ENCODE data around the gene TNFAIP2.
"Not testable (repeated sequence)": the region's sequence is repeated elsewhere in the genome, so short reads cannot be mapped to it uniquely, and the experiment has no call there.

Gene TNFAIP2

GRCh38 chr14:103155010-103155409 is 31.7 kb downstream of the TNFAIP2 start:
- TF ChIP-seq EZH2phosphoT487 (IDR thresholded peaks at IDR 0.05; ENCODE audit: low read length) (no peak), EZH2 (optimal IDR thresholded peaks at IDR 0.05; ENCODE audit: low read depth, low read length) (no peak), CTCF (IDR thresholded peaks at IDR 0.05; ENCODE audit: low read length) (no peak)
- Histone ChIP-seq H3K4me1 (ENCODE audit: low read length) (no peaks in the 10 kb centered on the region), H3K9ac (ENCODE audit: low read length) (no peak overlapping the region), H3F3A (ENCODE audit: insufficient read depth, low read length) (no peaks in the 10 kb centered on the region), H3K27me3 (replicated peaks; ENCODE audit: insufficient read depth, low read length) (peaks cover 7% of the 10 kb centered on the region; the same call in 1 of the 2 replicates), H3K9me2 (replicated peaks; ENCODE audit: insufficient read depth, low read length) (no peaks in the 10 kb centered on the region), H2AFZ (ENCODE audit: low read length) (no peak overlapping the region), H3K79me2 (ENCODE audit: low read length) (no peaks in the 10 kb centered on the region), H4K20me1 (ENCODE audit: insufficient read depth, low read length) (no peaks in the 10 kb centered on the region), H3K9me3 (replicated peaks; ENCODE audit: insufficient read depth, low read length) (no peaks in the 10 kb centered on the region), H3K27ac (ENCODE audit: low read length) (no peak overlapping the region), H3K4me3 (ENCODE audit: low read length) (no peak overlapping the region), H3K36me3 (replicated peaks; ENCODE audit: insufficient read depth, low read length) (no peaks in the 10 kb centered on the region), H3K4me2 (ENCODE audit: low read depth, low read length) (no peak overlapping the region)
- DNase-seq = no peak

- not testable (repeated sequence) for H4K20me1 ChIP-seq (ENCODE audit: insufficient read depth, low read length); H3K4me1 ChIP-seq (ENCODE audit: low read length); H3K4me2 ChIP-seq (ENCODE audit: low read depth, low read length); H3K9me3 ChIP-seq (replicated peaks; ENCODE audit: insufficient read depth, low read length); H3K36me3 ChIP-seq (replicated peaks; ENCODE audit: insufficient read depth, low read length); H3K79me2 ChIP-seq (ENCODE audit: low read length); DNase-seq; H2AFZ ChIP-seq (ENCODE audit: low read length); H3K9ac ChIP-seq (ENCODE audit: low read length); H3F3A ChIP-seq (ENCODE audit: insufficient read depth, low read length); H3K27ac ChIP-seq (ENCODE audit: low read length); H3K9me2 ChIP-seq (replicated peaks; ENCODE audit: insufficient read depth, low read length); H3K4me3 ChIP-seq (ENCODE audit: low read length); H3K27me3 ChIP-seq (replicated peaks; ENCODE audit: insufficient read depth, low read length)
Observed at GRCh38 chr14:103155416-103155815, 32.2 kb downstream of the TNFAIP2 start.

- no peaks in the 10 kb centered on the region for H3K4me1 ChIP-seq (ENCODE audit: low read length)
- H2AFZ ChIP-seq (ENCODE audit: low read length) = no peak overlapping the region
- DNase-seq = no peak
- no peaks in the 10 kb centered on the region for H3K9me2 ChIP-seq (replicated peaks; ENCODE audit: insufficient read depth, low read length)
- H3K27me3 ChIP-seq (replicated peaks; ENCODE audit: insufficient read depth, low read length) = peaks cover 10% of the 10 kb centered on the region; the same call in 1 of the 2 replicates
- no peak for TF ChIP-seq EZH2phosphoT487 (IDR thresholded peaks at IDR 0.05; ENCODE audit: low read length)
- no peak for TF ChIP-seq CTCF (IDR thresholded peaks at IDR 0.05; ENCODE audit: low read length)
- TF ChIP-seq EZH2 (optimal IDR thresholded peaks at IDR 0.05; ENCODE audit: low read depth, low read length) = no peak
- H3K27ac ChIP-seq (ENCODE audit: low read length) = no peak overlapping the region
- H3F3A ChIP-seq (ENCODE audit: insufficient read depth, low read length) = no peaks in the 10 kb centered on the region
- no peaks in the 10 kb centered on the region for H3K79me2 ChIP-seq (ENCODE audit: low read length)
- H3K9me3 ChIP-seq (replicated peaks; ENCODE audit: insufficient read depth, low read length) = no peaks in the 10 kb centered on the region
- H3K36me3 ChIP-seq (replicated peaks; ENCODE audit: insufficient read depth, low read length) = no peaks in the 10 kb centered on the region
- no peaks in the 10 kb centered on the region for H4K20me1 ChIP-seq (ENCODE audit: insufficient read depth, low read length)
- H3K4me2 ChIP-seq (ENCODE audit: low read depth, low read length) = no peak overlapping the region
- no peak overlapping the region for H3K4me3 ChIP-seq (ENCODE audit: low read length)
- H3K9ac ChIP-seq (ENCODE audit: low read length) = no peak overlapping the region
Observed at GRCh38 chr14:103155826-103156394, 32.6 kb downstream of the TNFAIP2 start.

GRCh38 chr14:103156651-103157378 is 33.6 kb downstream of the TNFAIP2 start:
- Histone ChIP-seq H3K9me3 (replicated peaks; ENCODE audit: insufficient read depth, low read length) (no peaks in the 10 kb centered on the region), H3K4me2 (ENCODE audit: low read depth, low read length) (no peak overlapping the region), H3K27me3 (replicated peaks; ENCODE audit: insufficient read depth, low read length) (peaks cover 10% of the 10 kb centered on the region; the same call in 1 of the 2 replicates), H3K9me2 (replicated peaks; ENCODE audit: insufficient read depth, low read length) (no peaks in the 10 kb centered on the region), H2AFZ (ENCODE audit: low read length) (no peak overlapping the region), H3K4me3 (ENCODE audit: low read length) (no peak overlapping the region), H3K27ac (ENCODE audit: low read length) (no peak overlapping the region), H3F3A (ENCODE audit: insufficient read depth, low read length) (no peaks in the 10 kb centered on the region), H3K4me1 (ENCODE audit: low read length) (no peaks in the 10 kb centered on the region), H3K36me3 (replicated peaks; ENCODE audit: insufficient read depth, low read length) (no peaks in the 10 kb centered on the region), H4K20me1 (ENCODE audit: insufficient read depth, low read length) (no peaks in the 10 kb centered on the region), H3K9ac (ENCODE audit: low read length) (no peak overlapping the region), H3K79me2 (ENCODE audit: low read length) (no peaks in the 10 kb centered on the region)
- TF ChIP-seq EZH2 (optimal IDR thresholded peaks at IDR 0.05; ENCODE audit: low read depth, low read length) (no peak), CTCF (IDR thresholded peaks at IDR 0.05; ENCODE audit: low read length) (no peak), EZH2phosphoT487 (IDR thresholded peaks at IDR 0.05; ENCODE audit: low read length) (no peak)
- DNase-seq = no peak
